ENCODE results near the gene STK32A. TPM values are rescaled to one million over a fixed set of nuclear protein-coding genes. Genes with fewer than 3 reads are reported as not detected.

The STK32A gene
- total RNA-seq, 2 donors from 2014 or later = 6.6 to 9.1 TPM

- intact Hi-C loops (cut with DNase I) = no loop called here
- H3K9me3 ChIP-seq = no peaks in the 10 kb centered on the region
- H3K4me1 ChIP-seq = no peaks in the 10 kb centered on the region
- no peak overlapping the region for H3K4me3 ChIP-seq
- DNase-seq = peak; percentile 51 to 66 (median 60)
- WGBS, 2 donors = 75 to 85% methylated on average over 10 of the region's 10 CpGs
- H3K36me3 ChIP-seq (replicated peaks in 1 of 2; ENCODE audit: insufficient read depth in 1 of 2, low read depth in 2 of 2) = no peaks in the 10 kb centered on the region
- peak; percentile 71 for ATAC-seq
- no peaks in the 10 kb centered on the region for H3K27me3 ChIP-seq
- no peak for TF ChIP-seq POLR2A (IDR thresholded peaks at IDR 0.05)
- TF ChIP-seq, protein P1, sequence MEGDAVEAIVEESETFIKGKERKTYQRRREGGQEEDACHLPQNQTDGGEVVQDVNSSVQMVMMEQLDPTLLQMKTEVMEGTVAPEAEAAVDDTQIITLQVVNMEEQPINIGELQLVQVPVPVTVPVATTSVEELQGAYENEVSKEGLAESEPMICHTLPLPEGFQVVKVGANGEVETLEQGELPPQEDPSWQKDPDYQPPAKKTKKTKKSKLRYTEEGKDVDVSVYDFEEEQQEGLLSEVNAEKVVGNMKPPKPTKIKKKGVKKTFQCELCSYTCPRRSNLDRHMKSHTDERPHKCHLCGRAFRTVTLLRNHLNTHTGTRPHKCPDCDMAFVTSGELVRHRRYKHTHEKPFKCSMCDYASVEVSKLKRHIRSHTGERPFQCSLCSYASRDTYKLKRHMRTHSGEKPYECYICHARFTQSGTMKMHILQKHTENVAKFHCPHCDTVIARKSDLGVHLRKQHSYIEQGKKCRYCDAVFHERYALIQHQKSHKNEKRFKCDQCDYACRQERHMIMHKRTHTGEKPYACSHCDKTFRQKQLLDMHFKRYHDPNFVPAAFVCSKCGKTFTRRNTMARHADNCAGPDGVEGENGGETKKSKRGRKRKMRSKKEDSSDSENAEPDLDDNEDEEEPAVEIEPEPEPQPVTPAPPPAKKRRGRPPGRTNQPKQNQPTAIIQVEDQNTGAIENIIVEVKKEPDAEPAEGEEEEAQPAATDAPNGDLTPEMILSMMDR (IDR thresholded peaks at IDR 0.05) = no peak
- H3K27ac ChIP-seq = no peak overlapping the region
Observed at GRCh38 chr5:147310059-147310704, 75.4 kb downstream of the STK32A start.

- Histone ChIP-seq H3K27me3 (no peaks in the 10 kb centered on the region), H3K4me3 (no peak overlapping the region), H3K36me3 (replicated peaks in 1 of 2; ENCODE audit: insufficient read depth in 1 of 2, low read depth in 2 of 2) (no peaks in the 10 kb centered on the region), H3K27ac (no peak overlapping the region), H3K9me3 (no peaks in the 10 kb centered on the region), H3K4me1 (no peaks in the 10 kb centered on the region)
- WGBS, 2 donors = 85 to 89% methylated on average over 7 of the region's 7 CpGs
- TF ChIP-seq, protein P1 (IDR thresholded peaks at IDR 0.05) = no peak
- TF ChIP-seq POLR2A (IDR thresholded peaks at IDR 0.05) = no peak
- ATAC-seq = no peak
- no peak for DNase-seq
- intact Hi-C loops (cut with DNase I) = no loop called here
Observed at GRCh38 chr5:147317978-147318684, 83.3 kb downstream of the STK32A start.

GRCh38 chr5:147321569-147321968 lies 86.7 kb downstream of the STK32A start:
- WGBS, 2 donors = 80 to 82% methylated on average over 1 of the region's 1 CpG
- no peak for ATAC-seq
- no peaks in the 10 kb centered on the region for H3K4me1 ChIP-seq
- no peaks in the 10 kb centered on the region for H3K36me3 ChIP-seq (replicated peaks in 1 of 2; ENCODE audit: insufficient read depth in 1 of 2, low read depth in 2 of 2)
- no peak for DNase-seq
- H3K9me3 ChIP-seq = no peaks in the 10 kb centered on the region
- intact Hi-C loops (cut with DNase I) = no loop called here
- no peak overlapping the region for H3K4me3 ChIP-seq
- no peaks in the 10 kb centered on the region for H3K27me3 ChIP-seq
- no peak overlapping the region for H3K27ac ChIP-seq
- no peak for TF ChIP-seq POLR2A (IDR thresholded peaks at IDR 0.05)
- TF ChIP-seq, protein P1 (IDR thresholded peaks at IDR 0.05) = no peak

DNA sequence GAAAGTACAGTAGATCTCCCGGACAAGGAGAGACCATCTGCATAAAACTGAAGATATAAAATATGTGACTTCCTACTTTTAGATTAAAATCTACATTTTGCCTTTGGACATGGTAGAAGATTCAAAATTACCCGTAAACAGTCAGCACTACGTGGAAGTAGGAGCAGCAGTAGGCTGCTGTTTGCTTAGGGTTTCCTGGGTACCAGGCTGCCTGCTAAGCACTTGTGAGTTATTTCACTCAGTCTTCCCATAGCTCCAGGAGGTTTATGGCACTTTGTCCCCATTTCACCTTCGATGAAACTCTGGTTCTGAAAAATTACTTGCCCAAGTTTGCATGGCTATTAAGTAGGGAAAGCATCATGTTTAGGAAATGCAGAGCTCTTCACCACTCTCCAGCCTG lies 92.6 kb downstream of the STK32A start:
- no peak for TF ChIP-seq POLR2A (IDR thresholded peaks at IDR 0.05)
- TF ChIP-seq, protein P1 (IDR thresholded peaks at IDR 0.05) = no peak
- Histone ChIP-seq H3K9me3 (no peaks in the 10 kb centered on the region), H3K27me3 (no peaks in the 10 kb centered on the region), H3K4me1 (peaks cover 7% of the 10 kb centered on the region), H3K36me3 (replicated peaks in 1 of 2; ENCODE audit: insufficient read depth in 1 of 2, low read depth in 2 of 2) (no peaks in the 10 kb centered on the region), H3K4me3 (no peak overlapping the region), H3K27ac (no peak overlapping the region)
- no peak for ATAC-seq
- 16 to 46% methylated on average over 4 of the region's 4 CpGs for WGBS, 2 donors
- no peak for DNase-seq
- intact Hi-C loops (cut with DNase I) = no loop called here
